Peyer's patch (tissue), 4 donors: ENCODE data around the gene CHPT1.

ENCODE experiments used
- CTCF ChIP-seq, 6 experiments: fragments of 450-650 bp in 4 of 6; fragments of 200-600 bp in 2 of 6; sonication (generic) in 1 of 6; IDR thresholded peaks; one replicate each; pipeline ENCODE4 v1.5.1; 2017 to 2019; ENCODE audit warnings: antibody characterized with exemption in 6 of 6, mild to moderate bottlenecking in 3 of 6, moderate library complexity in 1 of 6
- POLR2A ChIP-seq, 2 donors: fragments of 450-650 bp; IDR thresholded peaks; one replicate each; pipeline ENCODE4 v1.5.1; 2017; ENCODE audit warnings: antibody characterized with exemption in 2 of 2, mild to moderate bottlenecking in 2 of 2, moderate library complexity in 2 of 2

GRCh38 chr12:101671157-101671791, 26.2 kb upstream of the CHPT1 start:
- TF ChIP-seq CTCF (IDR thresholded peaks at IDR 0.05) (no peak), POLR2A (IDR thresholded peaks at IDR 0.05) (no peak)
